SIG-M5 (cell line): ENCODE measurements around the gene EPC1.

ENCODE experiments used
- DNase-seq: peaks from one replicate; lab custom pipeline; 2025; lab: John Stamatoyannopoulos, UW

Gene EPC1

GRCh38 chr10:32332299-32332750, 14.6 kb downstream of the EPC1 start:
- no peak for DNase-seq

DNA sequence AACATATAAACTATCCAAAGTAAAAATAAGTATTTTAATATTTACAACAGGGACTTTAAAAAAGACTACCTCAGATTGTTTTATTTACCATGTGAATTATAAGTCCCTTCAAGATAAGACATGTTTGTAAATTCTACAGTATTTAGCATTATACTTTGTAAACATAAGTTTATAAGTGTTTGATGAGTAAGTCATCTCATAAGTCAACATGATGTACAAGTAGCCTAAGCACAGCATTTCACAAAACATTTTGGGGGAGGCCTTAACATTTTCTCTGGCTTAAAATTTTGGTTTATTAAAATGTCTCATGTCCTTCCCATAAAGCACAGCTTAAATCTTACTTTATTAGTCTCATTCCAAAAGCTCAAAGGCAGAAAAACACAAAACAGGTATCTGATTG, 15.4 kb downstream of the EPC1 start:
- no peak for DNase-seq

GRCh38 chr10:32330214-32330613, 16.7 kb downstream of the EPC1 start:
- no peak for DNase-seq

DNA sequence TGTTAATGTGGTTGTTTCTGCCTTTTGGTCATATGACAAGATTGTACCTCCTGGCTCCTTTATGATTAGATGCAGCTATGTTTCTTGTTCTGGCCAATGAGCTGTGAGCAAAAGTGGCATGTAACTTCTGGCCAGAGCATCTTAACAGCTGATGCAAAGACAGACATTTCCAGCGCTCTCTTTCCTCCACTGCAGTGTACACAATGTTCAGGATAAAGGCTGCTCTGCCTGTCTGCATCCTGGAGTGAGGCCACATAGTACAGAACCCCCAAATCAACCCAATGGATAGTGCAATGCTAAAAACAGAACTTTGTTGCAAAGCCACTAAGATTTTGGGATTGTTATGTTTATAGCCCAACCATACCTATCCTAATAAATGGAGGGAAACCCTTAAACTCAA, 17.9 kb downstream of the EPC1 start:
- DNase-seq, result no peak

- DNase-seq, result no peak
Measured at GRCh38 chr10:32328499-32328898, 18.5 kb downstream of the EPC1 start.

- no peak for DNase-seq
Measured at GRCh38 chr10:32327364-32327691, 19.6 kb downstream of the EPC1 start.

- DNase-seq, result no peak
Measured at GRCh38 chr10:32326680-32327363, 20.1 kb downstream of the EPC1 start.

DNA sequence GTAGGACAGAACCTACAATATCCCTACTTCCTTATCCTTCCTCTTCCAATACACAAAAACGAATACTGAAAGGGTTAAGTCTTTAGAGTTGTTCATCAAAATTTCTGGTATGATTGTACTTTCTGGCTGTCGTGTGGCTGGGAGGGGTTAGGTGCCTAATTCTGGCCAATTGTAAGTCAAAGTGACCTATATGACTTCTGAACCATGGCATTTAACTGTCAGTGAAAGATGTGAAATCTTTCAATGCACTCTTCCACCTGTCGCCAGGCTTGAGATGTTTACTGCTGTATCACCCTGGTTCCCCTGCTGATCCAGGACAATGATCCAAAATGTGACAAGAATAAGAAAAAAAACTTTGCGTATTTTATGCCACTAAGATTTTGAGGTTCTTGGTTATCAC, 20.8 kb downstream of the EPC1 start:
- DNase-seq, result no peak

GRCh38 chr10:32323051-32323450, 23.9 kb downstream of the EPC1 start:
- no peak for DNase-seq

DNA sequence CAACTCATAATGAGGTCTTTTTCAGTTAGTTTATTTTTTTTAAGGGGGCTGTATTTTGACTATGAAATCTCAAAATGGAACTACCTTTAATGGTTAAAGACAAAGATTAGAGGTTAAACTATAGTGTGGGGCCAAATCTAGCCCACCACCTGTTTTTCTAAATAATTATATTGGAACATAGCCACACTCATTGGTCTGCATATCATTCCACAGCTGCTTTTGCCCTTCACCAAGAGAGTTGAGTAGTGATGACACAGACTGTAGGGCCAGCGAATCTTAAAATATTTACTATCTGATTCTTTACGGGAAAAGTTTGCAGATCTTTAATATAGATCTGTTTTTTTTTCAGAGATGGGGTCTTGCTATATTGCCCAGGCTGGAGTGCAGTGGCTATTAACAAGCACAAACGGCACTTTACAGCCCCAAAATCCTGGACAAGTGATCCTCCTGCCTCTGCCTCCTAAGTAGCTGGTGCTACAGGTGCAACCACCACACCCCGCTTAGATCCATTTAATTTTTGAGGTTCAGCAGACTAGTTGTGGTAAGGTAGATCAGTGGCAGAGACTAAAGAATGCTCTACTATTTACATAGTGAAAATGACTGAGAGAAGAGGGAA, 25.8 kb downstream of the EPC1 start:
- DNase-seq, result no peak

DNA sequence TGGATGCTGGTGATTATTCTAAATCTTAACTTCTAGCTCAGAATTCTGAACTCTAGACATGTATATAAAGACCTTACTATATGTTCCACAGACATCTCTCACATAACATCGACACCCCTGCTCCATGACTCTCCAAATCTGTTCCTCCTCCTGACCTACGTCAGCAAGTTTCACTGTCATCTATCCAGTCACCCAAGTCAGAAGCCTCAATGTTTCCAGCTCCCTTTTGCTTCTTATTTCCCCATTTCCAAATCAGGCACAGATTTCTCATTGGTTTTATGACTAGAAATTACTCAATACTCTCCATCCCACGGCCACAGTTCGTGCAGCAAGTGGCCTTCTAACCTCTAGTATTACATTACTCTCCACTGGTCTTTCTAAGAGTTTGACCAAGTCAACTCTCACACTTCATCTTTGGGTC, 28.5 kb downstream of the EPC1 start:
- no peak for DNase-seq

- DNase-seq, result no peak
Measured at GRCh38 chr10:32317795-32318357, 29.1 kb downstream of the EPC1 start.

DNA sequence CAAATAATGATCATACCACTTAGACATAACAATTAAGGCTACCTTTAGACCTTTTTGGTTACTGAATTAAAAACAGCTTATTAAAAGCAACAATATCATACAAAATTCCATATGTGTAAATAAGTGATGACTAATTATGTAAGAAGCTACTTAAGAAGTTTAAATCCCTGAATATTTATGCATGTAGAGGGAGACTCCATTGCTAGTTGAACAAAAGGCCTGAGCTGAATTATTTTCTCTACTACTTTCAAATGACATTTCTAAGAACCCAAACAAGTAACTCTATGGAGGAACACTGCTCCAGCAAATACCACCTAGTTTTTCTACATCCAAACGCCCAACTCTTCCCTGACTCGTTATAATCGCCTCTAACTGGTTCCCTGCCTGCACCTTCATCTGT, 31.5 kb downstream of the EPC1 start:
- DNase-seq, result no peak

DNA sequence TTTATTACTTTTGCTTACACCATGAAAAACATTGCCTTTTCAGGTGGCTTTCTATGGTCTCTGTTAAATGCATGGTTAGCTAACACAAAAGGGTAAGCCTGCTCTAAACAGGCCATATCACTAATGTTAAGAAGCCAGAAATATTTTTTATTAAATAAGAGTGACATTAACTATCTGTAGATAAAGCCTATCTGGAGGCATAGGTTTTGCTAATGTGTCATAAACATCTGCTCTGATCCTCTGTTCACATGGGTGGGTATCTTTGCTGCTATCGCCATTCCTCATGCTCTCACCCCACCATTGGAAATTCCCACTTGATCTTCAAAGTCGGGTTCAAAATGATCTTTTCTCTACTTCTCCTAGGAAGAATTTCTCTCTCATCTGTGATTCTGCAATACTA, 32.4 kb downstream of the EPC1 start:
- DNase-seq, result no peak

DNA sequence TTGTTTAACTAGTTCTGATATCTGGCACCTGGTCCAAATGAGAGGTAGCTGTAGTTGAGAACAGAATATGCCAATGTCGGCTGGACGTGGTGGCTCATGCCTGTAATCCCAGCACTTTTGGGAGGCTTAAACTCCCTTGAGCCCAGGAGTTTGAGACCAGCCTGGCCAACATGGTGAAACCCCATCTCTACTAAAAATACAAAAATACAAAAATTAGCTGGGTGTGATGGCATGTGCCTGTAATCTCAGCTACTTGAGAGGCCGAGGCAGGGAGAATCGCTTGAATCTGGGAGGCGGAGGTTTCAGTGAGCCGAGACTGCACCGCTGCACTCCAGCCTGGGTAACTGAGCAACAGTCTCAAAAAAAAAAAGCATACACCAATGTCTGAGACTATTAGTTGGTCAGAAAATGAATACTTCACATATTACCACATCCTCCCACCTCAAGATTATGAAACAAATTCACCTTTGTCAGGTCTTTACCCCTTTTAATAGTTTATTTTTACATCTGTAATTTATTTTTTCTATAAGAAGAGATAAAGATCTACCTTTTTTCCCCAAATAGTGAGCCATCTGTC, 38.8 kb downstream of the EPC1 start:
- no peak for DNase-seq

- no peak for DNase-seq
Measured at GRCh38 chr10:32307609-32308008, 39.3 kb downstream of the EPC1 start.

- no peak for DNase-seq
Measured at GRCh38 chr10:32299354-32299980, 47.5 kb downstream of the EPC1 start.

- no peak for DNase-seq
Measured at GRCh38 chr10:32298075-32298812, 48.7 kb downstream of the EPC1 start.

GRCh38 chr10:32295027-32295426, 51.9 kb downstream of the EPC1 start:
- DNase-seq, result no peak

GRCh38 chr10:32293581-32293980, 53.4 kb downstream of the EPC1 start:
- no peak for DNase-seq

- DNase-seq, result no peak
Measured at GRCh38 chr10:32279795-32280194, 67.2 kb downstream of the EPC1 start.

DNA sequence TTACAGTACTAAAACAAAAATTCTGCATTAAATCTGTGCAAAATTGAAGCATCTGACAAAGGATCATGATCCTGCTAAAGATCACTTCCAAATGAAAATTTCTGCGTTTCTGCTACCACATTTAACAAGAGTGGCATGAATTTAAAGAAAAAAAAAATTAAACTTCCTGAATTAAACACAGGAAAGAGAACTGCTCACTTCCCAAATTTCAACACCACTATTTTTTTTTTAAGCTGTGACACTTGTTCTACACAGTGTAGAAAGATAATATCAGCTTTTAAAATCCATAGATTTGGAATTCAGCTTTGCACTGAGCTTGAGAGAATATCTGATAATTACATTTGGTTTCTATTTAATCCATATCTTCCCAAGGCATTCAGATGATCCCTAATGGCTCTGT, 73.6 kb downstream of the EPC1 start:
- no peak for DNase-seq
